ENCODE data around the gene RSBN1.

The RSBN1 gene

DNA sequence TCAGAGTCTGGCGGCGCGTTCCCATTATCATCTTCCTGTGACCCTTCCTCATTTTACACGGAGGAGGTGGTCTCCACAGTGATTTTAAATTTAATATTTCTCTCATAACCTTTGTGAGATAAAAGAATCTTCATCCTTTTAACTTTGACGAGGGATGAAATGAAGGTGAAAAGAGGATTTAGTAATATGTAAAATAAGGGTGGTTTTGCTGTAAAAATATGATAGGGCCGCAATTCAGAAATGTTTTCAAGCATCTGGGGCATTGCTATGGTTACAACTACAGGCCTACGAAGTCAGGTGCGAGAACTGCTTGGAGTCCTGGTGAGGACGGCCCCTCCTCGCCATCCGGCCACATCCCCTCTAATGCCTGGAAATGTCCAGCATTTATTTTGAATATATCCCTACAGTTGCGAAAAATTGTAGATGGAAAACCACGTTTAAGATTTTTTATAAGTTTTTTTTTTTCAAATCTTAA is 422 bp upstream of the RSBN1 start:
- peaks cover 7% of the 10 kb centered on the region for H3K4me1 ChIP-seq (ENCODE audit: control insufficient read depth, insufficient read depth, low read length)
- no peaks in the 10 kb centered on the region for H3K36me3 ChIP-seq (ENCODE audit: control insufficient read depth in 2 of 2, insufficient read depth in 2 of 2, low read length in 2 of 2)
- H3K27me3 ChIP-seq (ENCODE audit: control insufficient read depth in 1 of 2, insufficient read depth in 2 of 2, low read length in 2 of 2): no peaks in the 10 kb centered on the region
- H3K4me3 ChIP-seq (ENCODE audit: low read length in 2 of 2): peak overlapping the region; percentile 67 to 99
- H3K9me3 ChIP-seq (ENCODE audit: control insufficient read depth in 2 of 2, low read length in 2 of 2): no peaks in the 10 kb centered on the region
- peak overlapping the region; percentile 79 for H3K27ac ChIP-seq (ENCODE audit: low read length)
- H3K9ac ChIP-seq (ENCODE audit: low read length in 2 of 2): peak overlapping the region; percentile 77 to 81

DNA sequence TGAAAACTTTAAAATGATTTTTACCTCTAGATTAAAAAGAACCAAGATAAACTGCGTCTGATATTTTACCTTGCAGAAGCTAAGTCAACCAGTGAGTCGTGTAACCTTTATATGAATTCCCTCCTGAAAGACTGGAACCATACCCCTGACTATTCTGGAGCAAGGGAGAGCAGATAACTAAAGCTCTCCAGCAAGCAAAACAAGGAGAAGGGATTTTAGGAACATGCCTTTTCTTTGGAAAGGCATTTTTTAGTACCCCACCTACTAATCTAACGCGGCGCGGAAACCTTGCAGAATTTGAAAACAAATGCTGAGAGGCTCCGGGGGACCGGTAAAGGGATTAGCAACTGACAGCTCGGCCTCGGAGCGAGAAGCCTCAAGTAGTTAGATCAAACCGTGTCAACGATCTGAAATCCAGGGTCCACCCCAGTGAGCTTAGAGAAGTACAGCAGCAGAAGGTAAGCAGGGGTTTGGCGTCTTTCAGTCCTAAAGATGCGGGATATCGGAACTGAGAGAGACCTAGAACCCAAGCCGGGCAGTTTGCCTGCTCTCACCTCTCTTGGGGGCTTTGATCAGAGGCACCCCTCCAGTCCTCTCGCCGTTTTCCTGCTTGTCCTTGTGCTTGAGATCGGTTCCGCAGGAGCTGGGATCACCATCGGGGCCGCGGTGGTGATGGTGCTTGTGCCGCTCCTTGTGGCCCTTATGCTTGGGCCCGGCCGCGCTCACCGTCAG is 954 bp downstream of the RSBN1 start:
- no peaks in the 10 kb centered on the region for H3K9me3 ChIP-seq (ENCODE audit: control insufficient read depth in 2 of 2, low read length in 2 of 2)
- no peaks in the 10 kb centered on the region for H3K36me3 ChIP-seq (ENCODE audit: control insufficient read depth in 2 of 2, insufficient read depth in 2 of 2, low read length in 2 of 2)
- H3K27ac ChIP-seq (ENCODE audit: low read length): peak overlapping the region; percentile 89
- H3K4me1 ChIP-seq (ENCODE audit: control insufficient read depth, insufficient read depth, low read length): peaks cover 7% of the 10 kb centered on the region
- H3K9ac ChIP-seq (ENCODE audit: low read length in 2 of 2): peak overlapping the region; percentile 97 to 99
- H3K27me3 ChIP-seq (ENCODE audit: control insufficient read depth in 1 of 2, insufficient read depth in 2 of 2, low read length in 2 of 2): no peaks in the 10 kb centered on the region
- peak overlapping the region; percentile 99 to 100 for H3K4me3 ChIP-seq (ENCODE audit: low read length in 2 of 2)

DNA sequence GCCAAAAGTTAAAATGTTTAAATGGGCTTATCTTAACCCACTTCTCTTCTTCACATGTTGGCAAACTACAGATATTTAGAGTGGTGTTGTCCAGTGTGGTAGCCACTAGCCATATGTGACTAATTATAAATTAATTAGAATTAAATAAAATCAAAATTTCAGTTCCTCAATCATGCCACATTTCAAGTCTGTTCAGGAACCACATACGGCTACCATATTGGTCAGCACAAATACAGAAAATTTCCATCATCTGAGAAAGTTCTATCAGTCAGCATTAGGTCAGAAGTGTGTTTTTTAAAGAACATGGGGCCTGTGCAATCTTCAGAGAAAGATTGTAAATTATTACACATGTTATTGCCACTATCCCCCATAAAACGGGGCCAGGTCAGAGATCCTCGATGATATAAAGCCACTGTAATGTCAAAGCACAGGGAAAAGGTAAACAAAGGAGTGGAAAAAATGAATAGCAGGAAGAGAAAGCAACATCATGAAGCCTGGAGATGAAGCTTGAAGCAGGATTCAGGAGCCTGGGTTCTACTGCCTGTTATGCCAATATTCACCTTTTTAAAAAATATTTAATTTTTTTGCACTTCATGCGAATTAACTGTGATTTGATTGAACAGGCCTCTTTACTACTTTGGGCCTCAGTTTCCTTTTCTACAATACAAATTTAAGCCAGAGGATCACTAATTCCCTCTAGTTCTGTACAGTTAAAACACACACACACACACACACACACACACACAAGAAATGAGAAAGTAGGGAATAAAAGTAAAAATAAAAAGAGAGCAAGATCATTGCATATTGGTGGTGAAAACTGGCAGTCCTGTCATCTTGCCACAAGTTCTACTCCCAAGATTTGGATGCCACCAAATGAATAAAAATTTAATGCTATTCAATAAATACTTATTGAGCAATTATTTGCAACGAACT is 2.3 kb downstream of the RSBN1 start:
- Histone ChIP-seq H3K9me3 (ENCODE audit: control insufficient read depth in 2 of 2, low read length in 2 of 2) (no peaks in the 10 kb centered on the region), H3K9ac (ENCODE audit: low read length in 2 of 2) (peak overlapping the region in 1 of 2 donors; percentile 24), H3K36me3 (ENCODE audit: control insufficient read depth in 2 of 2, insufficient read depth in 2 of 2, low read length in 2 of 2) (no peaks in the 10 kb centered on the region), H3K27me3 (ENCODE audit: control insufficient read depth in 1 of 2, insufficient read depth in 2 of 2, low read length in 2 of 2) (no peaks in the 10 kb centered on the region), H3K27ac (ENCODE audit: low read length) (no peak overlapping the region), H3K4me1 (ENCODE audit: control insufficient read depth, insufficient read depth, low read length) (peaks cover 7% of the 10 kb centered on the region), H3K4me3 (ENCODE audit: low read length in 2 of 2) (peak overlapping the region; percentile 52 to 99)

DNA sequence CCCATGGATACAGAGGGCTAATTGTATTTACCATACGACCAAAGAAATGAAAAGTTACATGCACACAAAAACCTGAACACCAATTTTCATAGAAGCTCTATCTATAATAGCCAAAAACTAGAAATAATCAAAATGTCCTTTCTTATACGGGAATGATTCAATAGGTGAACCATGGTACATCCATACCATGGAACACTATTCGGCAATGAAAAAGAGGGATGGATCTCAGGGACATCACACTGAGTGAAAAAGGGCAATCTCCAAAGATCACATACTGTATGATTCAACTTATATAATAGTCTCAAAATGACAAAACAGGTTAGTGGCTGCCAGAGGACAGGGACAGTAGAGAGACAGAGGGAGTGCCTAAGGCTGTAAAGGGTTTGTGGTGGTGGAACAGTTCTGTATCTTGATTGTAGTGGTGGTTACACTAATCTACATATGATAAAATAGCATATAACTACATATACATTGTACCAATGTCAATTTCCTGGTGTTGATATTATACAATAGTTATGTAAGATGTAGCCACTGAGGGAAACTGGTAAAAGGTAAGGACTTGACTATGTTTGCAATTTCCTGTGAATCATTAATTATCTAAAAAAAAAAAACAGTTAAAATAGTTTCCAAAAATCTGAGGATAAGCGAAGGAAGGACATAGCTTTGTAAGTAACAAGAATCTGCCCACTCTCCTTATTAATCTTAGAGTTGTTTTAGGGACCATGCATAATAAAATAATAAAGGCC is 3.7 kb downstream of the RSBN1 start:
- no peaks in the 10 kb centered on the region for H3K9me3 ChIP-seq (ENCODE audit: control insufficient read depth in 2 of 2, low read length in 2 of 2)
- H3K27me3 ChIP-seq (ENCODE audit: control insufficient read depth in 1 of 2, insufficient read depth in 2 of 2, low read length in 2 of 2): no peaks in the 10 kb centered on the region
- no peak overlapping the region for H3K9ac ChIP-seq (ENCODE audit: low read length in 2 of 2)
- H3K4me3 ChIP-seq (ENCODE audit: low read length in 2 of 2): no peak overlapping the region
- no peak overlapping the region for H3K27ac ChIP-seq (ENCODE audit: low read length)
- H3K36me3 ChIP-seq (ENCODE audit: control insufficient read depth in 2 of 2, insufficient read depth in 2 of 2, low read length in 2 of 2): no peaks in the 10 kb centered on the region
- peaks cover 7% of the 10 kb centered on the region for H3K4me1 ChIP-seq (ENCODE audit: control insufficient read depth, insufficient read depth, low read length)

DNA sequence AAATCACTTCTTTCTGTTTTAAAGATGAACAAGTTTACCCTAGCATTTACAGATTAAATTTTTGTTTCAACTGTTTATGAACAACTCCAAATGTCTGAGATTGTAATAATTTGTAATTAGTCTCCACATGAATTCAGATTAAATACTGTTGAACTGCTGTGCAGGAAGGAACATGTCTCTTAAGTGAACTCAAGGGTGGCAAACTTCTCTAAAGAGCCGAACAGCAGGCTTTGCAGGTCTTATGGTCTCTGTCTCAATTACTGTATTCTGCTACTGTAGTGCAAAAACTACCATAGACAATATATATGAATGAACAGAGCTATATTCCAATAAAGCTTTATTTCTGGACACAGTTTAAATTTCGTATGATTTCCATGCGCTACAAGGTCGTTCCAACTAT is 6.6 kb downstream of the RSBN1 start:
- H3K36me3 ChIP-seq (ENCODE audit: control insufficient read depth in 2 of 2, insufficient read depth in 2 of 2, low read length in 2 of 2): no peaks in the 10 kb centered on the region
- no peaks in the 10 kb centered on the region for H3K27me3 ChIP-seq (ENCODE audit: control insufficient read depth in 1 of 2, insufficient read depth in 2 of 2, low read length in 2 of 2)
- no peak overlapping the region for H3K4me3 ChIP-seq (ENCODE audit: low read length in 2 of 2)
- no peak overlapping the region for H3K9ac ChIP-seq (ENCODE audit: low read length in 2 of 2)
- no peak overlapping the region for H3K27ac ChIP-seq (ENCODE audit: low read length)
- no peaks in the 10 kb centered on the region for H3K9me3 ChIP-seq (ENCODE audit: control insufficient read depth in 2 of 2, low read length in 2 of 2)
- peaks cover 5% of the 10 kb centered on the region for H3K4me1 ChIP-seq (ENCODE audit: control insufficient read depth, insufficient read depth, low read length)

DNA sequence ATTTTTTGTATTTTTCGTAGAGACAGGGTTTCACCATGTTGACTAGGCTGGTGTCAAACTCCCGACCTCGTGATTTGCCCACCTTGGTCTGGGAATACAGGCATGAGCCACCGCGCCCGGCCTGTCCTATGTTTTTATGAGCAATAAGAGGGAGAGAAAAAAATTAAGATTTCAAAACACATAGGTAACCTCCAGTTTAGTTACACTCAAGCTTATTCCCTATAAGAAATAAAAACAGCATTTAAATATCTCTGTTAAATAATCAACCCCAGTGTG is 7.1 kb downstream of the RSBN1 start:
- no peak overlapping the region for H3K4me3 ChIP-seq (ENCODE audit: low read length in 2 of 2)
- H3K9ac ChIP-seq (ENCODE audit: low read length in 2 of 2): no peak overlapping the region
- no peak overlapping the region for H3K27ac ChIP-seq (ENCODE audit: low read length)
- H3K36me3 ChIP-seq (ENCODE audit: control insufficient read depth in 2 of 2, insufficient read depth in 2 of 2, low read length in 2 of 2): no peaks in the 10 kb centered on the region
- no peaks in the 10 kb centered on the region for H3K27me3 ChIP-seq (ENCODE audit: control insufficient read depth in 1 of 2, insufficient read depth in 2 of 2, low read length in 2 of 2)
- no peaks in the 10 kb centered on the region for H3K9me3 ChIP-seq (ENCODE audit: control insufficient read depth in 2 of 2, low read length in 2 of 2)
- peaks cover 3% of the 10 kb centered on the region for H3K4me1 ChIP-seq (ENCODE audit: control insufficient read depth, insufficient read depth, low read length)

DNA sequence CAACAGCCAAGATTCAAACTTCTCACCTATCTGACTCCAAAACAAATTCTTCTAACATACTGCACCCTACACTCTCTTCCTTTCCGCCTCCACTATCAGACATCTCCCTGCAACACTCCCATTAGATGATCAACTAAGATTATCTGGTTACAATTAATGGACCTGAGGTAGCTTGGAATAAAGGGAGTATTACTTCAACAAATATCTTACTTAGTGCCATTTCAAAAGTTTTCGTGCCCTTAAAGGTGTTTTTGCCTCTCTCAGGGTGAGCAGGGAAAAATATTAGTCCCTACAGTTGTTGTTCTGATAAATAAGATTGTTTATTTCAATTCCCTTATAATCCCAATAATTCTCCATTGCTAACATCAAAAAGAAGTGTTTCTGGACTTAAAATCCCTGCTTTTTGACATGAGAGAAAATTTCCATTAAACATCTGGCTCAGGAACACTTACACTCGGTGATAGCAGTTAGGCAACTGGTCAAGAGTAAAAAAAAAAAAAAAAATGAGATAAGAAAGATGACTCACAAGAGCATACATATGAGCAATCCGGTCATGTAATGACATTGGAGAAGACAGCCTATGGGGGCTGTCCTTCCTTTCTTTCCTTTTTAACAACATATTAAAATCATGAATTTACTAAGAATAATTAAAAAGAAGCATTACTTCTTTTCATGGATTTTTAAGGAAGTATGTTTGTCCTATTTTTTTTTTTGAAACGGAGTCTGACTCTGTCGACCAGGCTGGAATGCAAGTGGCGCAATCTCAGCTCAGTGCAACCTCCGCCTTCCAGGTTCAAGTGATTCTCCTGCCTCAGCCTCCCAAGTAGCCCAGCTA is 7.6 kb downstream of the RSBN1 start:
- Histone ChIP-seq H3K4me3 (ENCODE audit: low read length in 2 of 2) (no peak overlapping the region), H3K9ac (ENCODE audit: low read length in 2 of 2) (no peak overlapping the region), H3K4me1 (ENCODE audit: control insufficient read depth, insufficient read depth, low read length) (peaks cover 3% of the 10 kb centered on the region), H3K27ac (ENCODE audit: low read length) (no peak overlapping the region), H3K27me3 (ENCODE audit: control insufficient read depth in 1 of 2, insufficient read depth in 2 of 2, low read length in 2 of 2) (no peaks in the 10 kb centered on the region), H3K36me3 (ENCODE audit: control insufficient read depth in 2 of 2, insufficient read depth in 2 of 2, low read length in 2 of 2) (no peaks in the 10 kb centered on the region), H3K9me3 (ENCODE audit: control insufficient read depth in 2 of 2, low read length in 2 of 2) (no peaks in the 10 kb centered on the region)

DNA sequence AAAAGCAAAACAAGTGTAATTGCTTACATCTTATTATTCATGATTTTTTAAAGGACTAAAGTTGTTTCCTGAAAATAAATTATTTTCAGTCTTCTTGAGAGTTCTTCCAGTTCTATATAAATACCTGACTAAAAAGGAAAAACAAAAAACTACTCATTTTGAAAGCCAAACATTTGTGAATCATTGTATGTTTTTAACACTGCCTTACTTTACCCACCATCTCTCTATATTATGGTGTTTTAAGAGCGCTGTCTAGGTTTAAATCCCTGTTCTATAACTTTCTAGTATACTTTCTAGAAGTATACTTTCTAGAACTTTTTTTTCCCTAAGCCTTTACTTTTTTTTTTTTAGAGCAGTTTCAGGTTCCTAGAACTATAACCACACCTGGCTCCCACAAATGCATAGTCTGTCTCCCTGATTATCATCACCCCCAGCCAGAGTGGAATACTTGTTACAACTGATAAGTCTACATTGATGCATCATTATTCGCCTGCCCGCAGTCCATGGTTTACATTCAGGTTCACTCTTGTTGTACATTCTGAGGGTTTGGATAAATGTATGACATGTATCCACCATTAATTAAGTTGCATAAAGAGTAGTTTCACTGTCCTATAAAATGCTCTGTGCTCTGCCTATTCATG is 9.8 kb downstream of the RSBN1 start:
- no peak overlapping the region for H3K4me3 ChIP-seq (ENCODE audit: low read length in 2 of 2)
- no peak overlapping the region for H3K27ac ChIP-seq (ENCODE audit: low read length)
- no peaks in the 10 kb centered on the region for H3K27me3 ChIP-seq (ENCODE audit: control insufficient read depth in 1 of 2, insufficient read depth in 2 of 2, low read length in 2 of 2)
- H3K4me1 ChIP-seq (ENCODE audit: control insufficient read depth, insufficient read depth, low read length): no peaks in the 10 kb centered on the region
- H3K36me3 ChIP-seq (ENCODE audit: control insufficient read depth in 2 of 2, insufficient read depth in 2 of 2, low read length in 2 of 2): no peaks in the 10 kb centered on the region
- no peak overlapping the region for H3K9ac ChIP-seq (ENCODE audit: low read length in 2 of 2)
- H3K9me3 ChIP-seq (ENCODE audit: control insufficient read depth in 2 of 2, low read length in 2 of 2): no peaks in the 10 kb centered on the region

DNA sequence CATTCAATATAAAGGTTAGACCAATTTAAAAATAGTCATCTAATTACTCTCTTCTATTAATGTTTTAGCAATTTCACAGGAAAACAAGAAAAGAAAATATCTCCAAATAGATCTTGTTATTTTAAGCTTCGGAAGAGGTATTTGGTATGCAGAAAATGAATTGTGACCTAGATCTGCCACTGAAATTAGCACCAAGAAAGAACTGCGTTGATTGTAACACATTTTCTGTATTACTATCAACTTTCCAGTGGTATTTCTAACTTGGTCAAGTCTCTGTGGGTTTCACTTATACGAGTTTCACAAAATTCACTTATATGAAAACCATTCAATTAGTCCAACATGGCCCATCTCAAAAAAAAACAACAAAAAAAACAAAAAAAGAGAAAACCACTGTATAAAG is 11.8 kb downstream of the RSBN1 start:
- Histone ChIP-seq H3K9me3 (ENCODE audit: control insufficient read depth in 2 of 2, low read length in 2 of 2) (no peaks in the 10 kb centered on the region), H3K27ac (ENCODE audit: low read length) (no peak overlapping the region), H3K4me1 (ENCODE audit: control insufficient read depth, insufficient read depth, low read length) (no peaks in the 10 kb centered on the region), H3K27me3 (ENCODE audit: control insufficient read depth in 1 of 2, insufficient read depth in 2 of 2, low read length in 2 of 2) (no peaks in the 10 kb centered on the region), H3K4me3 (ENCODE audit: low read length in 2 of 2) (no peak overlapping the region), H3K36me3 (ENCODE audit: control insufficient read depth in 2 of 2, insufficient read depth in 2 of 2, low read length in 2 of 2) (peaks cover 2 to 7% of the 10 kb centered on the region in 2 donors), H3K9ac (ENCODE audit: low read length in 2 of 2) (no peak overlapping the region)

DNA sequence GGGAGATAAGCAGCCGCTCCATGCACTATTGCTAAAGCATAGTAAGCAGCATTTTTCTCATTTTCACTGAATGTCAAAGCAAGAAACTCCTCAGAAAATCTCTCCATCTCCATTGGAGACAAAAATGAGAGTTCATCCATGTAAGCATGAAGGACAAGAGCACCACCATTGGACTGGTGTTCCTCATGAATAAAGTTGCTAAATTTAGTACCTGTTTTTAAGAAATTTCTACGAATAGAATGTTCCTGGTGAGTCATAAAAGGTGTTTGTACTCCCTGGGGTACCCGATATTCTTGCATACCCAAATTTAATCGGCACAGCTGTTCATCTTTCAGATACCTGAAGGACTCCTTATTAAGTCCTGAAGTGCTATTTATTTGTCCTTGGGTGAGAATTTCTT is 14.8 kb downstream of the RSBN1 start:
- Histone ChIP-seq H3K27me3 (ENCODE audit: control insufficient read depth in 1 of 2, insufficient read depth in 2 of 2, low read length in 2 of 2) (no peaks in the 10 kb centered on the region), H3K9ac (ENCODE audit: low read length in 2 of 2) (no peak overlapping the region), H3K4me3 (ENCODE audit: low read length in 2 of 2) (no peak overlapping the region), H3K9me3 (ENCODE audit: control insufficient read depth in 2 of 2, low read length in 2 of 2) (no peaks in the 10 kb centered on the region), H3K27ac (ENCODE audit: low read length) (no peak overlapping the region), H3K36me3 (ENCODE audit: control insufficient read depth in 2 of 2, insufficient read depth in 2 of 2, low read length in 2 of 2) (peaks cover 2 to 7% of the 10 kb centered on the region in 2 donors), H3K4me1 (ENCODE audit: control insufficient read depth, insufficient read depth, low read length) (no peaks in the 10 kb centered on the region)

All from stomach smooth muscle (tissue), 2 donors.